ENCODE data around the gene KLHL40.

The KLHL40 gene

GRCh38 chr3:42730706-42731420 lies 45.5 kb downstream of the KLHL40 start:
- no peak for TF ChIP-seq GATA1 (IDR thresholded peaks at IDR 0.05; ENCODE audit: low read depth, low read length)
- no peak for TF ChIP-seq POLR2A (IDR thresholded peaks at IDR 0.05; ENCODE audit: low read length)
- no peak for DNase-seq

- TF ChIP-seq POLR2A (IDR thresholded peaks at IDR 0.05; ENCODE audit: low read length), result no peak
- no peak for TF ChIP-seq GATA1 (IDR thresholded peaks at IDR 0.05; ENCODE audit: low read depth, low read length)
- no peak for DNase-seq
Measured at GRCh38 chr3:42731476-42732195, 46.3 kb downstream of the KLHL40 start.

GRCh38 chr3:42732196-42732828 lies 47.0 kb downstream of the KLHL40 start:
- DNase-seq, result no peak
- no peak for TF ChIP-seq POLR2A (IDR thresholded peaks at IDR 0.05; ENCODE audit: low read length)
- no peak for TF ChIP-seq GATA1 (IDR thresholded peaks at IDR 0.05; ENCODE audit: low read depth, low read length)

- TF ChIP-seq POLR2A (IDR thresholded peaks at IDR 0.05; ENCODE audit: low read length) (no peak), GATA1 (IDR thresholded peaks at IDR 0.05; ENCODE audit: low read depth, low read length) (no peak)
- no peak for DNase-seq
Measured at GRCh38 chr3:42732829-42733459, 47.6 kb downstream of the KLHL40 start.

GRCh38 chr3:42733501-42734262 lies 48.3 kb downstream of the KLHL40 start:
- no peak for DNase-seq
- TF ChIP-seq GATA1 (IDR thresholded peaks at IDR 0.05; ENCODE audit: low read depth, low read length) (no peak), POLR2A (IDR thresholded peaks at IDR 0.05; ENCODE audit: low read length) (no peak)

GRCh38 chr3:42734263-42734860 lies 49.0 kb downstream of the KLHL40 start:
- no peak for DNase-seq
- no peak for TF ChIP-seq GATA1 (IDR thresholded peaks at IDR 0.05; ENCODE audit: low read depth, low read length)
- TF ChIP-seq POLR2A (IDR thresholded peaks at IDR 0.05; ENCODE audit: low read length), result no peak

- no peak for DNase-seq
- TF ChIP-seq POLR2A (IDR thresholded peaks at IDR 0.05; ENCODE audit: low read length), result no peak
- no peak for TF ChIP-seq GATA1 (IDR thresholded peaks at IDR 0.05; ENCODE audit: low read depth, low read length)
Measured at GRCh38 chr3:42735019-42735418, 49.7 kb downstream of the KLHL40 start.

- DNase-seq, result no peak
- TF ChIP-seq POLR2A (IDR thresholded peaks at IDR 0.05; ENCODE audit: low read length) (no peak), GATA1 (IDR thresholded peaks at IDR 0.05; ENCODE audit: low read depth, low read length) (no peak)
Measured at GRCh38 chr3:42735615-42736014, 50.3 kb downstream of the KLHL40 start.

GRCh38 chr3:42736081-42736480 lies 50.7 kb downstream of the KLHL40 start:
- no peak for DNase-seq
- no peak for TF ChIP-seq POLR2A (IDR thresholded peaks at IDR 0.05; ENCODE audit: low read length)
- TF ChIP-seq GATA1 (IDR thresholded peaks at IDR 0.05; ENCODE audit: low read depth, low read length), result no peak

- TF ChIP-seq GATA1 (IDR thresholded peaks at IDR 0.05; ENCODE audit: low read depth, low read length) (no peak), POLR2A (IDR thresholded peaks at IDR 0.05; ENCODE audit: low read length) (no peak)
- no peak for DNase-seq
Measured at GRCh38 chr3:42736531-42736930, 51.2 kb downstream of the KLHL40 start.

GRCh38 chr3:42739401-42740158 lies 54.2 kb downstream of the KLHL40 start:
- DNase-seq, result no peak
- TF ChIP-seq POLR2A (IDR thresholded peaks at IDR 0.05; ENCODE audit: low read length) (no peak), GATA1 (IDR thresholded peaks at IDR 0.05; ENCODE audit: low read depth, low read length) (no peak)

GRCh38 chr3:42741796-42742195 lies 56.5 kb downstream of the KLHL40 start:
- DNase-seq, result no peak
- no peak for TF ChIP-seq GATA1 (IDR thresholded peaks at IDR 0.05; ENCODE audit: low read depth, low read length)

All from erythroblast (primary cell).